H1 (cell line): Measurements from ENCODE around the gene TAX1BP3. TPM values are rescaled to one million over a fixed set of nuclear protein-coding genes. Genes with fewer than 3 reads are reported as not detected.

ENCODE experiments used
- ASH2L ChIP-seq: fragments of 200-600, 300-600 bp; sonication (generic); IDR thresholded peaks from one replicate; pipeline ENCODE4 v1.7.1; 2017; ENCODE audit warnings: low read length
- ATF2 ChIP-seq: IDR thresholded peaks from 2 replicates; pipeline ENCODE4 v1.6.1; 2012; ENCODE audit warnings: low read length, inconsistent platforms
- BCL11A ChIP-seq, 2 experiments: IDR thresholded peaks; one replicate each; pipeline ENCODE4 v1.6.1; 2011; ENCODE audit warnings: low read depth in 2 of 2, low read length in 2 of 2, mild to moderate bottlenecking in 2 of 2
- CHD1 ChIP-seq: IDR thresholded peaks from 2 replicates; pipeline ENCODE4 v1.6.1; 2012; ENCODE audit warnings: low read depth, low read length, improper control_type of control experiment
- E2F6 ChIP-seq: IDR thresholded peaks from 2 replicates; pipeline ENCODE4 v1.6.1; 2012; ENCODE audit warnings: inconsistent platforms
- EP300 ChIP-seq, 2 experiments: IDR thresholded peaks; 1 replicate in 1 of 2; 2 replicates in 1 of 2; pipeline ENCODE4 v1.6.1; 2011 to 2012; ENCODE audit warnings: low read depth in 2 of 2, low read length in 2 of 2, mild to moderate bottlenecking in 2 of 2, borderline replicate concordance in 1 of 2, inconsistent platforms in 1 of 2, moderate library complexity in 1 of 2
- JUND ChIP-seq: IDR thresholded peaks from 2 replicates; pipeline ENCODE4 v1.6.1; 2011; ENCODE audit warnings: mild to moderate bottlenecking, improper control_type of control experiment, low read length
- KDM4A ChIP-seq: IDR thresholded peaks from one replicate; pipeline ENCODE4 v1.7.1; 2012; ENCODE audit warnings: low read depth, mild to moderate bottlenecking, moderate library complexity, low read length, inconsistent platforms; ENCODE audit not compliant: severe bottlenecking
- POLR2AphosphoS5 ChIP-seq: IDR thresholded peaks from 2 replicates; pipeline ENCODE4 v1.6.1; 2011; ENCODE audit warnings: low read depth, low read length
- RFX5 ChIP-seq: IDR thresholded peaks from 2 replicates; pipeline ENCODE4 v1.6.1; 2011; ENCODE audit warnings: low read depth, low read length, improper control_type of control experiment, borderline replicate concordance
- RNF2 ChIP-seq: fragments of 200-900, 300-1000 bp; sonication (generic); IDR thresholded peaks from 2 replicates; pipeline ENCODE4 v1.7.1; 2016; ENCODE audit warnings: borderline replicate concordance, low read depth, mild to moderate bottlenecking, antibody characterized with exemption, low read length; ENCODE audit not compliant: poor library complexity, severe bottlenecking; ENCODE audit errors: missing control alignments
- RXRA ChIP-seq: IDR thresholded peaks from 2 replicates; pipeline ENCODE4 v1.6.1; 2011; ENCODE audit warnings: low read depth, mild to moderate bottlenecking, low read length, moderate library complexity; ENCODE audit not compliant: insufficient read depth
- TAF1 ChIP-seq: IDR thresholded peaks from 2 replicates; pipeline ENCODE4 v1.6.1; 2011; ENCODE audit warnings: mild to moderate bottlenecking, low read depth, low read length
- YY1 ChIP-seq: IDR thresholded peaks from 2 replicates; pipeline ENCODE4 v1.6.1; 2011; ENCODE audit warnings: low read depth, mild to moderate bottlenecking, low read length
- polyA plus RNA-seq, 7 experiments: library from polyadenylated mRNA; depleted of rRNA in 3 of 7; stranded (reverse) in 5 of 7; unstranded in 2 of 7; fragments of >200 nt in 5 of 7; fragments of 200-250 nt in 2 of 7; gene quantifications; 1 replicate in 5 of 7; 2 replicates in 1 of 7; 4 replicates in 1 of 7; pipeline versions ENCODE4 v1.2.1 to v1.2.3, GENCODE V29; 2011 to 2013; ENCODE audit warnings: missing spikeins in 2 of 7, mixed read lengths in 2 of 7
- total RNA-seq: library from RNA; stranded (reverse); fragmentation: NEBNext Ultra II Directional; extraction: Animal tissue kit (Norgen Biotek cat#: 25700); gene quantifications from 2 replicates; pipeline ENCODE4 v1.2.1, GENCODE V29; 2021
- TF ChIP-seq, protein P1 (sequence below): IDR thresholded peaks from 2 replicates; pipeline ENCODE4 v1.6.1; 2011; ENCODE audit warnings: low read depth, mild to moderate bottlenecking, low read length; ENCODE audit not compliant: insufficient read depth
- TF ChIP-seq, protein P2 (sequence below): IDR thresholded peaks from 2 replicates; pipeline ENCODE4 v1.6.1; 2011; ENCODE audit warnings: low read length, improper control_type of control experiment

TAX1BP3 gene
- total and polyA plus RNA-seq, 2 of the 8 experiments (the other 6 are each of a cell fraction or from before 2014, with no cell fraction given), result 65.3 to 81.8 TPM

DNA sequence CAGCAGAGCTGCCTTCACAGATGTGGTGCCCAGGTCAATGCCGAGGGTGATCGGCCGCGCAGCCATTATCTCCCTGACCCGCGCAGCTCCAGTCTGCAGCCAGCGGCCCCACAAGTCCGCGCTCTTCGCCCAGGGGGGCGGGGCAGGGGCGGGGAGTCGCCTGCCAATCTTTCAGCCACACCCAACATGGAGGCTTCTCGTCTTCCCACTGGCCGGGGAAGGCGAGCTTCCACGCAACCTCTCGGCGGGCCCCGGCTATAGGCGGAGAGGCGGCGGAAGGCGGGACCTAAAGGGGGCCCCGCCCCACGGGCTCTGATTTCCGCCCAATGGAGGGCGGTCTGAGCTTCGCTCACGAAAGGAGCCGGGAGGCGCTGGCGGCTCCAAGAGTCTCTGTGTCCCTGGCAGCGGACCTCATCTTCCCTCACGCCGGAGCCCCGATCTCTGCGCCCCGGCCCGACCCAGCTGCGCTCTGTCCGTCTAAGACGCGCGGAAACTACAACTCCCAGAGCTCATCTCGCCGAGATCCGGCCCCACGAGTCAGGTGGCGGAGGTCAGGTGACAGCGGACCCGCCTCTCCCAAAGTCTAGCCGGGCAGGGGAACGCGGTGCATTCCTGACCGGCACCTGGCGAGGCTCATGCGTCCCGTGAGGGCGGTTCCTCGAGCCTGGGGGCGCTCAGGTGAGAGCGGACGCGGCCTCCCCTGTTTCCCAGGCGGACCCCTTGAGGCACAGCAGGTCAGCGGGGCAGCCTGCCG, 32.0 kb downstream of the TAX1BP3 start, which contains the start of the genes CTNS and SHPK (continued):
- TF ChIP-seq, protein P1, sequence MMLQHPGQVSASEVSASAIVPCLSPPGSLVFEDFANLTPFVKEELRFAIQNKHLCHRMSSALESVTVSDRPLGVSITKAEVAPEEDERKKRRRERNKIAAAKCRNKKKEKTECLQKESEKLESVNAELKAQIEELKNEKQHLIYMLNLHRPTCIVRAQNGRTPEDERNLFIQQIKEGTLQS, result peak; percentile 99
- peak; percentile 97 for TF ChIP-seq KDM4A
- TF ChIP-seq RXRA, result no peak
- TF ChIP-seq, protein P2, sequence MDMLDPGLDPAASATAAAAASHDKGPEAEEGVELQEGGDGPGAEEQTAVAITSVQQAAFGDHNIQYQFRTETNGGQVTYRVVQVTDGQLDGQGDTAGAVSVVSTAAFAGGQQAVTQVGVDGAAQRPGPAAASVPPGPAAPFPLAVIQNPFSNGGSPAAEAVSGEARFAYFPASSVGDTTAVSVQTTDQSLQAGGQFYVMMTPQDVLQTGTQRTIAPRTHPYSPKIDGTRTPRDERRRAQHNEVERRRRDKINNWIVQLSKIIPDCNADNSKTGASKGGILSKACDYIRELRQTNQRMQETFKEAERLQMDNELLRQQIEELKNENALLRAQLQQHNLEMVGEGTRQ, result peak; percentile 99
- TF ChIP-seq POLR2AphosphoS5, result peak; percentile 80; the same call in 1 of the 2 replicates
- TF ChIP-seq E2F6, result peak; percentile 75
- peak; percentile 78; the same call in 1 of the 2 replicates for TF ChIP-seq YY1
- peak; percentile 81 for TF ChIP-seq TAF1
- no peak for TF ChIP-seq CHD1
- TF ChIP-seq RNF2, result no peak
- TF ChIP-seq JUND, result no peak
- no peak for TF ChIP-seq RFX5
- no peak for TF ChIP-seq ATF2
- TF ChIP-seq EP300 (IDR thresholded peaks at IDR 0.05; ENCODE audit: borderline replicate concordance in 1 of 2, low read depth in 2 of 2, low read length in 2 of 2), result no peak
- no peak for TF ChIP-seq BCL11A (IDR thresholded peaks at IDR 0.05; ENCODE audit: low read depth in 2 of 2, low read length in 2 of 2)
- TF ChIP-seq ASH2L, result peak; percentile 27
